Hepatocyte (in vitro differentiated cells): ENCODE measurements around the gene BRSK1. TPM values are rescaled to one million over a fixed set of nuclear protein-coding genes. Genes with fewer than 3 reads are reported as not detected.

Experiments
- DNase-seq: peaks from one replicate; pipeline ENCODE4 v3.0.0-alpha.2; 2016; ENCODE audit warnings: low spot score
- H2AFZ ChIP-seq: fragments of 200-600 bp; sonication (generic); 2 replicates; pipeline ENCODE4 v1.6.0; 2016; ENCODE audit warnings: antibody characterized with exemption, mild to moderate bottlenecking
- H3K27ac ChIP-seq: fragments of 200-600 bp; sonication (generic); 2 replicates; pipeline ENCODE4 v1.5.1; 2016; ENCODE audit warnings: mild to moderate bottlenecking
- H3K27me3 ChIP-seq: fragments of 200-600 bp; sonication (generic); 2 replicates; pipeline ENCODE4 v1.6.1; 2016
- H3K36me3 ChIP-seq: fragments of 200-600 bp; sonication (generic); replicated peaks from 2 replicates; pipeline ENCODE4 v1.5.1; 2016; ENCODE audit warnings: low read depth; ENCODE audit not compliant: insufficient read depth
- H3K4me1 ChIP-seq: fragments of 200-600 bp; sonication (generic); 2 replicates; pipeline ENCODE4 v1.5.1; 2016; ENCODE audit warnings: mild to moderate bottlenecking, moderate library complexity; ENCODE audit not compliant: insufficient read depth
- H3K4me2 ChIP-seq: fragments of 200-600 bp; sonication (generic); 2 replicates; pipeline ENCODE4 v1.6.0; 2016
- H3K4me3 ChIP-seq: fragments of 200-600 bp; sonication (generic); 2 replicates; pipeline ENCODE4 v1.5.1; 2016; ENCODE audit warnings: mild to moderate bottlenecking
- H3K79me2 ChIP-seq: fragments of 200-600 bp; sonication (generic); 2 replicates; pipeline ENCODE4 v1.6.0; 2017; ENCODE audit warnings: mild to moderate bottlenecking
- H3K9me2 ChIP-seq: fragments of 200-600 bp; sonication (generic); replicated peaks from 2 replicates; pipeline ENCODE4 v1.6.0; 2017; ENCODE audit warnings: mild to moderate bottlenecking; ENCODE audit not compliant: insufficient read depth
- H3K9me3 ChIP-seq: fragments of 200-600 bp; sonication (generic); 2 replicates; pipeline ENCODE4 v1.5.1; 2016; ENCODE audit warnings: low read depth, mild to moderate bottlenecking
- H4K20me1 ChIP-seq: fragments of 200-600 bp; sonication (generic); 2 replicates; pipeline ENCODE4 v1.6.0; 2016; ENCODE audit warnings: mild to moderate bottlenecking; ENCODE audit not compliant: insufficient read depth, poor library complexity, severe bottlenecking
- EZH2 ChIP-seq: fragments of 200-600 bp; sonication (generic); IDR thresholded peaks from 2 replicates; pipeline ENCODE4 v1.6.1; 2016; ENCODE audit warnings: antibody characterized with exemption, mild to moderate bottlenecking, borderline replicate concordance
- EZH2phosphoT487 ChIP-seq: fragments of 200-600 bp; sonication (generic); IDR thresholded peaks from one replicate; pipeline ENCODE4 v1.6.1; 2018; ENCODE audit warnings: antibody characterized with exemption, mild to moderate bottlenecking, low read depth, moderate library complexity; ENCODE audit not compliant: unreplicated experiment, severe bottlenecking
- WGBS: methylation state at CpG from one replicate; pipeline ENCODE4 v1.1.6; 2016; ENCODE audit warnings: low lambda C conversion rate; ENCODE audit errors: missing lambda C conversion rate; 5-methylcytosine and 5-hydroxymethylcytosine counted together
- polyA plus RNA-seq: library from polyadenylated mRNA; unstranded; fragments of >200 nt; fragmentation: Nextera tagmentation; extraction: Ambion mirVana; gene quantifications from 2 replicates; pipeline ENCODE4 v1.2.1, GENCODE V29; 2016
- total RNA-seq: library from RNA; depleted of rRNA; stranded (reverse); fragments of >200 nt; gene quantifications from 2 replicates; pipeline ENCODE4 v1.2.3, GENCODE V29; 2014
- TF ChIP-seq, protein P1 (sequence below): fragments of 200-600 bp; sonication (generic); IDR thresholded peaks from 2 replicates; pipeline ENCODE4 v1.5.1; 2016; ENCODE audit warnings: antibody characterized with exemption, mild to moderate bottlenecking; ENCODE audit not compliant: poor library complexity

BRSK1 gene
- total and polyA plus RNA-seq, 2 experiments from 2014 or later: 2.4 to 13.2 TPM

DNA sequence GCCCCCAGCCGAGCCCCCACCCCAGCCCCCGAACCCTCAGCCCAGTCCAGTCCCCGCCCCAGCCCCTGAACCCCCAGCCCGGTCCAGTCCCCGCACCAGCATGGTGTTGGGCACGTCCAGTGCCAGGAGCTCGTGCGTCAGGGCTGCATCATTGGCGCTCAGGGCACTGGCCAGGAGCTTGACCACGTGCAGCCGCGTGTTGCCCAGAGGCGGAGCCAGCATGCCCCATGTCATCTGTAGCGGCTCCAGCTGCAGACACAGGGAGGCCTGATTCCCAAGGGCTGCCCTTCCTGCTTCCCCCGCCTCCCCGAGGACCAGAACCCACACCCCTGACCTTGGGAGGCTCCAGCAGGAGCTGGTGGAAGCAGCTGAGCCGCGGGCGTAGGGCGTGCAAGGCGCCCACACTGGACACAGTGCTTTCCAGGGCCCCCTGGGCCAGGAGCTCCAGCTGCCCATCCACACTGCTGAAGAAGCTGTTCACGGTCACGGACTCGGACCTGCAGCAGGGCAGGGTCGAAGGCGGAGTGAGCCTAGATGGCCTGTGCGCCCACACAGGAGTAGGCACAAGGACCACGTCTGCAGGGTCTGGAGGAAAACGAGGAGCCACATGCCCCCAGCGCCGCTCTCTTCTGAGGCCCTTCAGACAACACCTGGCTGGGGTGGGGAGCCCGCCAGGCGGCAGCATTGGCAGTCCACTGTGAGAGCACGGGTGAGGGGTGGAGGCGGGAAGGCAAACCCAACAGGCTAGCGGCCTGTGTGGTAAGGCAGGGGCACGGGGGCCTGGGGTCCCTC lies 42.5 kb upstream of the BRSK1 start:
- Histone ChIP-seq H2AFZ (no peak overlapping the region), H4K20me1 (peaks cover 10% of the 10 kb centered on the region), H3K4me3 (no peak overlapping the region), H3K36me3 (no peaks in the 10 kb centered on the region), H3K9me3 (no peaks in the 10 kb centered on the region), H3K79me2 (no peaks in the 10 kb centered on the region), H3K27ac (no peak overlapping the region), H3K27me3 (no peaks in the 10 kb centered on the region), H3K4me1 (no peaks in the 10 kb centered on the region), H3K4me2 (no peak overlapping the region), H3K9me2 (no peaks in the 10 kb centered on the region)
- TF ChIP-seq EZH2 (no peak), EZH2phosphoT487 (no peak)
- TF ChIP-seq, protein P1, sequence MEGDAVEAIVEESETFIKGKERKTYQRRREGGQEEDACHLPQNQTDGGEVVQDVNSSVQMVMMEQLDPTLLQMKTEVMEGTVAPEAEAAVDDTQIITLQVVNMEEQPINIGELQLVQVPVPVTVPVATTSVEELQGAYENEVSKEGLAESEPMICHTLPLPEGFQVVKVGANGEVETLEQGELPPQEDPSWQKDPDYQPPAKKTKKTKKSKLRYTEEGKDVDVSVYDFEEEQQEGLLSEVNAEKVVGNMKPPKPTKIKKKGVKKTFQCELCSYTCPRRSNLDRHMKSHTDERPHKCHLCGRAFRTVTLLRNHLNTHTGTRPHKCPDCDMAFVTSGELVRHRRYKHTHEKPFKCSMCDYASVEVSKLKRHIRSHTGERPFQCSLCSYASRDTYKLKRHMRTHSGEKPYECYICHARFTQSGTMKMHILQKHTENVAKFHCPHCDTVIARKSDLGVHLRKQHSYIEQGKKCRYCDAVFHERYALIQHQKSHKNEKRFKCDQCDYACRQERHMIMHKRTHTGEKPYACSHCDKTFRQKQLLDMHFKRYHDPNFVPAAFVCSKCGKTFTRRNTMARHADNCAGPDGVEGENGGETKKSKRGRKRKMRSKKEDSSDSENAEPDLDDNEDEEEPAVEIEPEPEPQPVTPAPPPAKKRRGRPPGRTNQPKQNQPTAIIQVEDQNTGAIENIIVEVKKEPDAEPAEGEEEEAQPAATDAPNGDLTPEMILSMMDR: no peak
- no peak for DNase-seq
- WGBS: 98% methylated on average over 35 of the region's 37 CpGs

DNA sequence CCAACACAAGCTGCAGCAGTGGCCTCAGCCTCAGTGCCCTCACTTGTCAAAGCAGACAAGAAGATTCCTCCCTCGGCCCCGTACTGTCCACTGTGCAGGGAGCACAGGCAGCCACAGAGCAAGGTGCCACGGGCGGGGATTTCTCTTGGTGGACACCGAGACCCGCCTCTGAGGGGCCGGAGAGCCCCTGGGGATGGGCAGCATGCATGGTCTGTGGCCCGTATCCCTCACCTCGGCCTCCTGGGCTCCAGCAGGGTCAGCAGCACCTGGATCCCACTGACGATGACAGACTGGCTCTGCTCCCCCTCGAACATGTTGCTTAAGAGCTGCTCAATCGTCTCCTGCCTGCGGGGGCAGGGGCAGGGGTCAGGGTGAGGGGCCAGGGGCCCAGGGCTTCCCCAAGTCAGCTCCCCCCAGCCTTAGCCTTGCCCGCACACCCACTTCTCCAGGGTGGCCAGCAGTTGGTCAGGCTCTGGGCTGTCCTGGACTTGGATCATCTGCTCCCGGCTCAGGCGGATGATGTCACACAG lies 41.8 kb upstream of the BRSK1 start:
- Histone ChIP-seq H3K4me2 (no peak overlapping the region), H3K4me1 (no peaks in the 10 kb centered on the region), H3K27ac (no peak overlapping the region), H2AFZ (no peak overlapping the region), H3K9me2 (no peaks in the 10 kb centered on the region), H3K79me2 (peaks cover 2% of the 10 kb centered on the region), H3K36me3 (no peaks in the 10 kb centered on the region), H3K27me3 (no peaks in the 10 kb centered on the region), H3K4me3 (no peak overlapping the region), H3K9me3 (no peaks in the 10 kb centered on the region), H4K20me1 (peaks cover 16% of the 10 kb centered on the region)
- 98% methylated on average over 14 of the region's 16 CpGs for WGBS
- no peak for DNase-seq
- no peak for TF ChIP-seq EZH2
- TF ChIP-seq EZH2phosphoT487: no peak
- TF ChIP-seq, protein P1: no peak

DNA sequence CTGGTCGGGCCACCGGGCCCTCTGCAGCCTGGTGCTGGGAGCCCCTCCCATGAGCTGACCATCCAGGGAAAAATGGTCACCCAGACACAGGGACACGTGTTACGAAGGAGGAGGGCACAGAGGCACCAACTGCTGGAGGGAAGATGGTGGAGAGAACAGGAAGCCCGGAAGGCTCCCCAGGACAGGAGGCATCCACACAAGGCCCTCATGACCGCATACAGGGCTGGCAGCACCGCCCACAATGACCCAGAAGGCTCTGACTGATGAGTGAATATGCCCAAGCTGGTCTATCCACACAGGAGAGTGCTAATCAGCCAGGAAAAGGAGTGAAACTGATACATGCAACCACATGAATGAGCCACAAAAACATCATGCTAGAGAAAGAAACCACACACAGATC lies 41.3 kb upstream of the BRSK1 start:
- H3K9me3 ChIP-seq: no peaks in the 10 kb centered on the region
- H2AFZ ChIP-seq: no peak overlapping the region
- no peaks in the 10 kb centered on the region for H3K4me1 ChIP-seq
- no peaks in the 10 kb centered on the region for H3K36me3 ChIP-seq
- H3K27ac ChIP-seq: no peak overlapping the region
- WGBS: 92% methylated on average over 7 of the region's 7 CpGs
- H3K27me3 ChIP-seq: no peaks in the 10 kb centered on the region
- no peaks in the 10 kb centered on the region for H3K9me2 ChIP-seq
- DNase-seq: no peak
- peaks cover 8% of the 10 kb centered on the region for H3K79me2 ChIP-seq
- TF ChIP-seq EZH2 (no peak), EZH2phosphoT487 (no peak)
- TF ChIP-seq, protein P1: no peak
- H3K4me3 ChIP-seq: no peak overlapping the region
- H3K4me2 ChIP-seq: no peak overlapping the region
- H4K20me1 ChIP-seq: peaks cover 22% of the 10 kb centered on the region
